Uterus (tissue), 2 donors: ENCODE measurements around the gene FGFBP1.

Experiments used
- POLR2A ChIP-seq, 2 donors: fragments of 450-650 bp; IDR thresholded peaks; one replicate each; pipeline ENCODE4 v1.6.1; 2016; ENCODE audit warnings: antibody characterized with exemption in 2 of 2, mild to moderate bottlenecking in 1 of 2, moderate library complexity in 1 of 2
- TF ChIP-seq, protein P1 (sequence below), 4 experiments: fragments of 200-600 bp in 2 of 4; fragments of 450-650 bp in 2 of 4; sonication (generic) in 2 of 4; IDR thresholded peaks; one replicate each; pipeline ENCODE4 v1.5.1; 2016 to 2019; ENCODE audit warnings: antibody characterized with exemption in 4 of 4, mild to moderate bottlenecking in 2 of 4, moderate library complexity in 1 of 4

DNA sequence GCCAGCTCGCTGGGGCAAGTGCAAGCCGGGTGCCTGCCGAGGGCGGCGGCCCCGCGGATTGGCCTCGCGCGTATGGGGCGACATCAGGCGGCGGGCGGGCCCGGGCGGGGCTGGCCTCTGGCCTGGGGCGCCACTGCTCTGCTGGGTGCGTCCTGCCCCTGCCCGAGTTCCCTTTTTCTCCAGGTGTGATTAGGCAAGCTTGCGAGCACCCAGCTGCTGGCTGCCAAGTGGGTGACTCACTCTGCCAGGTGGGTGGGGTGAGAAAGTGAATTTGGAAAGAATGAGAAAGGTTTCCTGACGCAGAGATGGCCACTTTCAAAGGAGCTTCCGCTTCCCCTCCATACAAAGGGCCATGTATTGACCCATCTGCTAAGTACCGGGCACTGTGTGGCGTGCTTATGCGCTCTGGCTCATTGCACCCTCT, 32.5 kb downstream of the FGFBP1 start:
- TF ChIP-seq POLR2A (IDR thresholded peaks at IDR 0.05): no peak
- TF ChIP-seq, protein P1, sequence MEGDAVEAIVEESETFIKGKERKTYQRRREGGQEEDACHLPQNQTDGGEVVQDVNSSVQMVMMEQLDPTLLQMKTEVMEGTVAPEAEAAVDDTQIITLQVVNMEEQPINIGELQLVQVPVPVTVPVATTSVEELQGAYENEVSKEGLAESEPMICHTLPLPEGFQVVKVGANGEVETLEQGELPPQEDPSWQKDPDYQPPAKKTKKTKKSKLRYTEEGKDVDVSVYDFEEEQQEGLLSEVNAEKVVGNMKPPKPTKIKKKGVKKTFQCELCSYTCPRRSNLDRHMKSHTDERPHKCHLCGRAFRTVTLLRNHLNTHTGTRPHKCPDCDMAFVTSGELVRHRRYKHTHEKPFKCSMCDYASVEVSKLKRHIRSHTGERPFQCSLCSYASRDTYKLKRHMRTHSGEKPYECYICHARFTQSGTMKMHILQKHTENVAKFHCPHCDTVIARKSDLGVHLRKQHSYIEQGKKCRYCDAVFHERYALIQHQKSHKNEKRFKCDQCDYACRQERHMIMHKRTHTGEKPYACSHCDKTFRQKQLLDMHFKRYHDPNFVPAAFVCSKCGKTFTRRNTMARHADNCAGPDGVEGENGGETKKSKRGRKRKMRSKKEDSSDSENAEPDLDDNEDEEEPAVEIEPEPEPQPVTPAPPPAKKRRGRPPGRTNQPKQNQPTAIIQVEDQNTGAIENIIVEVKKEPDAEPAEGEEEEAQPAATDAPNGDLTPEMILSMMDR (IDR thresholded peaks at IDR 0.05): no peak
